Measurements from ENCODE around the gene ZNF189. TPM values are rescaled to one million over a fixed set of nuclear protein-coding genes. Genes with fewer than 3 reads are reported as not detected.

The ZNF189 gene
- total RNA-seq, 1 donor from 2014 or later = 17.3 TPM

GRCh38 chr9:101418518-101419430, 20.1 kb downstream of the ZNF189 start:
- no peak for DNase-seq (ENCODE audit: extremely low spot score, unreplicated experiment)
- Mint-ChIP-seq H3K4me1 (ENCODE audit: unreplicated experiment) (peaks cover 18% of the 10 kb centered on the region), H3K4me3 (ENCODE audit: unreplicated experiment) (no peak overlapping the region), H3K36me3 (ENCODE audit: unreplicated experiment) (peaks cover 8% of the 10 kb centered on the region), H3K9me3 (ENCODE audit: unreplicated experiment) (peaks cover 27% of the 10 kb centered on the region), H3K27ac (ENCODE audit: unreplicated experiment) (peak overlapping the region; percentile 12), H3K27me3 (ENCODE audit: unreplicated experiment) (no peaks in the 10 kb centered on the region)
- no peak for TF ChIP-seq CTCF (IDR thresholded peaks at IDR 0.05)

GRCh38 chr9:101419863-101420262, 21.2 kb downstream of the ZNF189 start:
- no peak overlapping the region for H3K4me3 Mint-ChIP-seq (ENCODE audit: unreplicated experiment)
- no peak overlapping the region for H3K27ac Mint-ChIP-seq (ENCODE audit: unreplicated experiment)
- peaks cover 2% of the 10 kb centered on the region for H3K36me3 Mint-ChIP-seq (ENCODE audit: unreplicated experiment)
- no peaks in the 10 kb centered on the region for H3K27me3 Mint-ChIP-seq (ENCODE audit: unreplicated experiment)
- no peak for DNase-seq (ENCODE audit: extremely low spot score, unreplicated experiment)
- peaks cover 20% of the 10 kb centered on the region for H3K9me3 Mint-ChIP-seq (ENCODE audit: unreplicated experiment)
- no peak for TF ChIP-seq CTCF (IDR thresholded peaks at IDR 0.05)
- H3K4me1 Mint-ChIP-seq (ENCODE audit: unreplicated experiment) = peaks cover 18% of the 10 kb centered on the region

- Mint-ChIP-seq H3K9me3 (ENCODE audit: unreplicated experiment) (peaks cover 12% of the 10 kb centered on the region), H3K4me3 (ENCODE audit: unreplicated experiment) (no peak overlapping the region), H3K27me3 (ENCODE audit: unreplicated experiment) (no peaks in the 10 kb centered on the region), H3K4me1 (ENCODE audit: unreplicated experiment) (peaks cover 18% of the 10 kb centered on the region), H3K27ac (ENCODE audit: unreplicated experiment) (no peak overlapping the region), H3K36me3 (ENCODE audit: unreplicated experiment) (peaks cover 2% of the 10 kb centered on the region)
- TF ChIP-seq CTCF (IDR thresholded peaks at IDR 0.05) = no peak
- no peak for DNase-seq (ENCODE audit: extremely low spot score, unreplicated experiment)
Observed at GRCh38 chr9:101421653-101422065, 23.0 kb downstream of the ZNF189 start.

GRCh38 chr9:101427358-101427757, 28.7 kb downstream of the ZNF189 start:
- Mint-ChIP-seq H3K4me3 (ENCODE audit: unreplicated experiment) (no peak overlapping the region), H3K36me3 (ENCODE audit: unreplicated experiment) (no peaks in the 10 kb centered on the region), H3K9me3 (ENCODE audit: unreplicated experiment) (no peaks in the 10 kb centered on the region), H3K27me3 (ENCODE audit: unreplicated experiment) (peaks cover 25% of the 10 kb centered on the region), H3K4me1 (ENCODE audit: unreplicated experiment) (no peaks in the 10 kb centered on the region), H3K27ac (ENCODE audit: unreplicated experiment) (no peak overlapping the region)
- no peak for DNase-seq (ENCODE audit: extremely low spot score, unreplicated experiment)
- TF ChIP-seq CTCF (IDR thresholded peaks at IDR 0.05) = no peak

GRCh38 chr9:101427957-101428655, 29.5 kb downstream of the ZNF189 start:
- H3K4me1 Mint-ChIP-seq (ENCODE audit: unreplicated experiment) = no peaks in the 10 kb centered on the region
- no peak for TF ChIP-seq CTCF (IDR thresholded peaks at IDR 0.05)
- no peak overlapping the region for H3K4me3 Mint-ChIP-seq (ENCODE audit: unreplicated experiment)
- peaks cover 25% of the 10 kb centered on the region for H3K27me3 Mint-ChIP-seq (ENCODE audit: unreplicated experiment)
- no peaks in the 10 kb centered on the region for H3K36me3 Mint-ChIP-seq (ENCODE audit: unreplicated experiment)
- no peaks in the 10 kb centered on the region for H3K9me3 Mint-ChIP-seq (ENCODE audit: unreplicated experiment)
- H3K27ac Mint-ChIP-seq (ENCODE audit: unreplicated experiment) = no peak overlapping the region
- no peak for DNase-seq (ENCODE audit: extremely low spot score, unreplicated experiment)
